Mesothelial cell of epicardium (in vitro differentiated cells): ENCODE data around the gene TESK2. TPM values are rescaled to one million over a fixed set of nuclear protein-coding genes. Genes with fewer than 3 reads are reported as not detected.
"Not testable (repeated sequence)": the region's sequence is repeated elsewhere in the genome, so short reads cannot be mapped to it uniquely, and the experiment has no call there.

ENCODE experiments used
- DNase-seq, 2 experiments: peaks; one replicate each; pipeline ENCODE4 v3.0.0; 2021; ENCODE audit warnings: low spot score in 2 of 2; ENCODE audit not compliant: unreplicated experiment in 2 of 2
- H3K27ac Mint-ChIP-seq: 2 replicates; pipeline ENCODE4 v1.8.0; 2021; ENCODE audit warnings: mixed read lengths
- H3K27me3 Mint-ChIP-seq: 2 replicates; pipeline ENCODE4 v1.8.0; 2021; ENCODE audit warnings: low read depth, mixed read lengths
- H3K36me3 Mint-ChIP-seq: 2 replicates; pipeline ENCODE4 v1.8.0; 2021; ENCODE audit warnings: mixed read lengths
- H3K4me1 Mint-ChIP-seq: 2 replicates; pipeline ENCODE4 v1.8.0; 2021; ENCODE audit warnings: mixed read lengths
- H3K4me3 Mint-ChIP-seq: 2 replicates; pipeline ENCODE4 v1.8.0; 2021; ENCODE audit warnings: mild to moderate bottlenecking, moderate library complexity, mixed read lengths
- H3K9me3 Mint-ChIP-seq: 2 replicates; pipeline ENCODE4 v1.8.0; 2021; ENCODE audit warnings: mixed read lengths
- CTCF ChIP-seq: fragments of 200-600 bp; sonication (generic); IDR thresholded peaks from one replicate; pipeline ENCODE4 v1.5.0; 2021; ENCODE audit warnings: antibody characterized with exemption; ENCODE audit not compliant: unreplicated experiment
- total RNA-seq: library from RNA; stranded (reverse); gene quantifications from 3 replicates; pipeline ENCODE4 v1.2.1, GENCODE V29; 2021

Gene TESK2
- total RNA-seq, 1 donor from 2014 or later = 4.3 TPM

GRCh38 chr1:45370575-45370974 is 120.4 kb downstream of the TESK2 start:
- no peak for TF ChIP-seq CTCF
- H3K27ac Mint-ChIP-seq = no peak overlapping the region
- H3K27me3 Mint-ChIP-seq = no peaks in the 10 kb centered on the region
- H3K36me3 Mint-ChIP-seq = no peaks in the 10 kb centered on the region
- H3K4me1 Mint-ChIP-seq = no peaks in the 10 kb centered on the region
- H3K9me3 Mint-ChIP-seq = no peaks in the 10 kb centered on the region
- no peak overlapping the region for H3K4me3 Mint-ChIP-seq
- no peak for DNase-seq

- Mint-ChIP-seq H3K4me1 (peaks cover 6% of the 10 kb centered on the region), H3K27me3 (no peaks in the 10 kb centered on the region), H3K9me3 (no peaks in the 10 kb centered on the region), H3K36me3 (no peaks in the 10 kb centered on the region), H3K27ac (no peak overlapping the region), H3K4me3 (no peak overlapping the region)
- TF ChIP-seq CTCF = no peak
- DNase-seq = no peak
Measured at GRCh38 chr1:45365051-45365450, 125.9 kb downstream of the TESK2 start.

GRCh38 chr1:45364294-45364693 is 126.7 kb downstream of the TESK2 start:
- H3K27ac Mint-ChIP-seq = no peak overlapping the region
- H3K9me3 Mint-ChIP-seq = no peaks in the 10 kb centered on the region

GRCh38 chr1:45360981-45361380 is 130.0 kb downstream of the TESK2 start:
- H3K27me3 Mint-ChIP-seq, H3K36me3 Mint-ChIP-seq, H3K4me1 Mint-ChIP-seq, H3K9me3 Mint-ChIP-seq, DNase-seq, H3K4me3 Mint-ChIP-seq: not testable (repeated sequence)
- peak overlapping the region; percentile 66 for H3K27ac Mint-ChIP-seq

More at GRCh38 chr1:45364294-45364693, 126.7 kb downstream of the TESK2 start:
- Mint-ChIP-seq H3K36me3 (no peaks in the 10 kb centered on the region), H3K27me3 (no peaks in the 10 kb centered on the region), H3K4me1 (peaks cover 9% of the 10 kb centered on the region), H3K4me3 (no peak overlapping the region)
- TF ChIP-seq CTCF = no peak
- no peak for DNase-seq

- H3K36me3 Mint-ChIP-seq = no peaks in the 10 kb centered on the region
Measured at GRCh38 chr1:45359882-45360513, 131.0 kb downstream of the TESK2 start.

GRCh38 chr1:45356186-45356585 is 134.8 kb downstream of the TESK2 start:
- H3K27ac Mint-ChIP-seq = no peak overlapping the region
- no peak for DNase-seq
- TF ChIP-seq CTCF = no peak
- H3K9me3 Mint-ChIP-seq = no peaks in the 10 kb centered on the region
- peaks cover 9% of the 10 kb centered on the region for H3K4me1 Mint-ChIP-seq
- H3K36me3 Mint-ChIP-seq = no peaks in the 10 kb centered on the region
- no peaks in the 10 kb centered on the region for H3K27me3 Mint-ChIP-seq
- no peak overlapping the region for H3K4me3 Mint-ChIP-seq

More at GRCh38 chr1:45359882-45360513, 131.0 kb downstream of the TESK2 start:
- H3K9me3 Mint-ChIP-seq = no peaks in the 10 kb centered on the region
- H3K4me1 Mint-ChIP-seq = peaks cover 9% of the 10 kb centered on the region
- no peak for DNase-seq
- peak; percentile 71 for TF ChIP-seq CTCF
- H3K27me3 Mint-ChIP-seq = no peaks in the 10 kb centered on the region
- no peak overlapping the region for H3K4me3 Mint-ChIP-seq
- H3K27ac Mint-ChIP-seq = peak overlapping the region; percentile 39
